LNCaP clone FGC (cell line): ENCODE data around the gene PLCXD1.
"Not testable (repeated sequence)": the region's sequence is repeated elsewhere in the genome, so short reads cannot be mapped to it uniquely, and the experiment has no call there.

ENCODE experiments used
- DNase-seq: peaks from one replicate; pipeline ENCODE4 v3.0.0-alpha.2; 2011; ENCODE audit warnings: low read depth
- H3K4me3 ChIP-seq: 2 replicates; pipeline ENCODE4 v1.5.1; 2011; ENCODE audit warnings: mild to moderate bottlenecking, low read depth, low read length, control low read depth
- TF ChIP-seq, protein P1 (sequence below): IDR thresholded peaks from 2 replicates; pipeline ENCODE4 v1.5.1; 2012; ENCODE audit warnings: mild to moderate bottlenecking; ENCODE audit not compliant: control insufficient read depth, insufficient read depth; ENCODE audit errors: extremely low read depth

Gene PLCXD1

GRCh38 chrX:292900-293897, 12.0 kb downstream of the PLCXD1 start:
- no peak overlapping the region for H3K4me3 ChIP-seq

DNA sequence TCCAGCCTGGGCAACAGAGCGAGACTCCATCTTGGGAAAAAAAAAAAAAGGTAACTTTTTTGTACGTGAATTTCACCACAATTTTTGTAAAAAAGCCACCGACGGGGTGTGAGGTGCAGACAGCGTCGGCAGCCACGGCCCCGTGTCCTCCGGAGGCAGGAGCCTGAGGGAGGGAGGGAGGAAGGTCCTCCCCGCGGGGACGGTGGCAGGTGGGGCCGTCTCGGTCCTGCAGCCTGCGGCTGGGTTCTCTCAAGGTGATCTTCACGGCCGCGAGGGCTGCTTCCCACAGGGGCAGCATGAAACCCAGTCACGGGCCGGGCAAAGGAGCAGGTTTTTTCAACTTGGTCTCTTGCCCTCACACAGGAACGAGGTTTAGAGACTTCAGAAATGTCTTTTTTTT, 14.0 kb downstream of the PLCXD1 start:
- TF ChIP-seq, protein P1, sequence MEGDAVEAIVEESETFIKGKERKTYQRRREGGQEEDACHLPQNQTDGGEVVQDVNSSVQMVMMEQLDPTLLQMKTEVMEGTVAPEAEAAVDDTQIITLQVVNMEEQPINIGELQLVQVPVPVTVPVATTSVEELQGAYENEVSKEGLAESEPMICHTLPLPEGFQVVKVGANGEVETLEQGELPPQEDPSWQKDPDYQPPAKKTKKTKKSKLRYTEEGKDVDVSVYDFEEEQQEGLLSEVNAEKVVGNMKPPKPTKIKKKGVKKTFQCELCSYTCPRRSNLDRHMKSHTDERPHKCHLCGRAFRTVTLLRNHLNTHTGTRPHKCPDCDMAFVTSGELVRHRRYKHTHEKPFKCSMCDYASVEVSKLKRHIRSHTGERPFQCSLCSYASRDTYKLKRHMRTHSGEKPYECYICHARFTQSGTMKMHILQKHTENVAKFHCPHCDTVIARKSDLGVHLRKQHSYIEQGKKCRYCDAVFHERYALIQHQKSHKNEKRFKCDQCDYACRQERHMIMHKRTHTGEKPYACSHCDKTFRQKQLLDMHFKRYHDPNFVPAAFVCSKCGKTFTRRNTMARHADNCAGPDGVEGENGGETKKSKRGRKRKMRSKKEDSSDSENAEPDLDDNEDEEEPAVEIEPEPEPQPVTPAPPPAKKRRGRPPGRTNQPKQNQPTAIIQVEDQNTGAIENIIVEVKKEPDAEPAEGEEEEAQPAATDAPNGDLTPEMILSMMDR, result no peak
- H3K4me3 ChIP-seq, result no peak overlapping the region
- DNase-seq, result no peak

More at GRCh38 chrX:292900-293897, 12.0 kb downstream of the PLCXD1 start:
- no peak for DNase-seq
- TF ChIP-seq, protein P1, result no peak

DNA sequence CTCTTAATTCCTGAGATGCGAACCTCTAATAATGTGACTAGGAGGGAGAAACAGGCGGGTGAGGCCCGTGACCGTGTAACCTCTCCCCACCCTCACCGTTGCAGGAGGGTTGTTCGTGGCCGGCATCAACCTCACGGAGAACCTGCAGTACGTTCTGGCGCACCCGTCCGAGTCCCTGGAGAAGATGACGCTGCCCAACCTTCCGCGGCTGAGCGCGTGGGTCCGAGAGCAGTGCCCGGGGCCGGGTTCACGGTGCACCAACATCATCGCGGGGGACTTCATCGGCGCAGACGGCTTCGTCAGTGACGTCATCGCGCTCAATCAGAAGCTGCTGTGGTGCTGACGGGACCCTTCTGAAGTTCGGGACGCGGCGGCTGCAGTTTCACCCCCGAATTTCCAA, 17.8 kb downstream of the PLCXD1 start:
- TF ChIP-seq, protein P1, result no peak
- no peak for DNase-seq
- no peak overlapping the region for H3K4me3 ChIP-seq

- TF ChIP-seq, protein P1, result no peak
- DNase-seq, result no peak
- no peak overlapping the region for H3K4me3 ChIP-seq
Observed at GRCh38 chrX:300334-300733, 19.2 kb downstream of the PLCXD1 start.

DNA sequence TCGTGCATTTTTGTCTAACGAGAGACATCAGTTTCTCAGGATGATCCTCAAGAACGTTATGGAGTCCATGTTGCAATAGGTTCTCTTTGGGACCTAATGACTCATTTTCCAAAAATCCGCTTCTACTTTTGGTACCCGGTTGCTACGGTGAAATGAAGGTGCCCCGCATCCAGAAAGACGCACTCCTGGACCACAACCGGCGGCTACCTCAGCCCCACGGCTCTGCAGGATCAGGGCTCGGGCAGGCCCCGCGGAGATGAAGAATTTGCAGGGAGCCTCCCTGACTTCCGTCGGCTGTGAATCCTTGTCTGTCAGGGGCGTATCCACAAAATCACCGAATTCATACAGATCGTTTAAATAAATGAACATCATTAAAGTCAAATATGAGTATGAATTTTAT, 21.8 kb downstream of the PLCXD1 start:
- H3K4me3 ChIP-seq, result no peak overlapping the region
- TF ChIP-seq, protein P1, result no peak
- DNase-seq, result no peak

DNA sequence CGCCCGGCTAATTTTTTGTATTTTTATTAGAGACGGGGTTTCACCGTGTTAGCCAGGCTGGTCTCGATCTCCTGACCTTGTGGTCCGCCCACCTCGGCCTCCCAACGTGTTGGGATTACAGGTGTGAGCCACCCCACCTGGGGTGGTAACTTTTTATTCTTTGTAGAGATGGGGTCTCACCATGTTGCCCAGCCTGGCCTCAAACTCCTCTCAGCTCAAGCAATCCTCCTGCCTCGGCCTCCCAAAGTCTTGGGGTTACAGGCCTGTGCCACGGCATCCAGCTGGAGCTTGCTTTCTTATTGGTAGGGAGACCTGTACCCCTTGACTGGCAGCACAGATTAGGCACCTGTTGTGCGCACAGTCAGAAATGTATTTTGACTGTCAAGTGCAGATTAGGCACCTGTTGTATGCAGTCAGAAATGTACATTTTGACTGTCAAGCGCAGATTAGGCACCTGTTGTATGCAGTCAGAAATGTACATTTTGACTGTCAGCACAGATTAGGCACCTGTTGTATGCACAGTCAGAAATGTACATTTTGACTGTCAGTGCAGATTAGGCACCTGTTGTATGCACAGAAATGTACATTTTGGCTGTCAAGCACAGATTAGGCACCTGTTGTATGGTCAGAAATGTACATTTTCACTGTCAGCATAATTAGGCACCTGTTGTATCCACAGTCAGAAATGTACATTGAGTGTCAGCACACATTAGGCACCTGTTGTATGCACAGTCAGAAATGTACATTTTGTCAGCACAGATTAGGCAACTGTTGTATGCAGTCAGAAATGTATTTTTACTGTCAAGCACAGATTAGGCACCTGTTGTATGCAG, 24.8 kb downstream of the PLCXD1 start:
- not testable (repeated sequence) for DNase-seq

DNA sequence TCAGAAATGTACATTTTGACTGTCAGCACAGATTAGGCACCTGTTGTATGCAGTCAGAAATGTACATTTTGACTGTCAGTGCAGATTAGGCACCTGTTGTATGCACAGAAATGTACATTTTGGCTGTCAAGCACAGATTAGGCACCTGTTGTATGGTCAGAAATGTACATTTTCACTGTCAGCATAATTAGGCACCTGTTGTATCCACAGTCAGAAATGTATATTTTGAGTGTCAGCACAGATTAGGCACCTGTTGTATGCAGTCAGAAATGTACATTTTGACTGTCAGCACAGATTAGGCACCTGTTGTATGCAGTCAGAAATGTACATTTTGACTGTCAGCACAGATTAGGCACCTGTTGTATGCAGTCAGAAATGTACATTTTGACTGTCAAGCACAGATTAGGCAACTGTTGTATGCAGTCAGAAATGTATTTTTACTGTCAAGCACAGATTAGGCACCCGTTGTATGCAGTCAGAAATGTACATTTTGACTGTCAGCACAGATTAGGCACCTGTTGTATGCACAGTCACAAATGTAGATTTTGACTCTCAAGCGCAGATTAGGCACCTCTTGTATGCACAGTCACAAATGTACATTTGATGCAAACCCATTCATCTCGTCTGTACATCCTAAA, 25.6 kb downstream of the PLCXD1 start:
- H3K4me3 ChIP-seq, DNase-seq: not testable (repeated sequence)

More for the DNA sequence above, 24.8 kb downstream of the PLCXD1 start:
- not testable (repeated sequence) for H3K4me3 ChIP-seq
